GM19452 (cell line): ENCODE measurements around the gene NGLY1.

Source experiments
- ATAC-seq: cut with Tn5 transposase; IDR thresholded peaks from one replicate; pipeline ENCODE4 v1.9.1; 2021; ENCODE audit not compliant: unreplicated experiment

The NGLY1 gene, protein sequence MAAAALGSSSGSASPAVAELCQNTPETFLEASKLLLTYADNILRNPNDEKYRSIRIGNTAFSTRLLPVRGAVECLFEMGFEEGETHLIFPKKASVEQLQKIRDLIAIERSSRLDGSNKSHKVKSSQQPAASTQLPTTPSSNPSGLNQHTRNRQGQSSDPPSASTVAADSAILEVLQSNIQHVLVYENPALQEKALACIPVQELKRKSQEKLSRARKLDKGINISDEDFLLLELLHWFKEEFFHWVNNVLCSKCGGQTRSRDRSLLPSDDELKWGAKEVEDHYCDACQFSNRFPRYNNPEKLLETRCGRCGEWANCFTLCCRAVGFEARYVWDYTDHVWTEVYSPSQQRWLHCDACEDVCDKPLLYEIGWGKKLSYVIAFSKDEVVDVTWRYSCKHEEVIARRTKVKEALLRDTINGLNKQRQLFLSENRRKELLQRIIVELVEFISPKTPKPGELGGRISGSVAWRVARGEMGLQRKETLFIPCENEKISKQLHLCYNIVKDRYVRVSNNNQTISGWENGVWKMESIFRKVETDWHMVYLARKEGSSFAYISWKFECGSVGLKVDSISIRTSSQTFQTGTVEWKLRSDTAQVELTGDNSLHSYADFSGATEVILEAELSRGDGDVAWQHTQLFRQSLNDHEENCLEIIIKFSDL

DNA sequence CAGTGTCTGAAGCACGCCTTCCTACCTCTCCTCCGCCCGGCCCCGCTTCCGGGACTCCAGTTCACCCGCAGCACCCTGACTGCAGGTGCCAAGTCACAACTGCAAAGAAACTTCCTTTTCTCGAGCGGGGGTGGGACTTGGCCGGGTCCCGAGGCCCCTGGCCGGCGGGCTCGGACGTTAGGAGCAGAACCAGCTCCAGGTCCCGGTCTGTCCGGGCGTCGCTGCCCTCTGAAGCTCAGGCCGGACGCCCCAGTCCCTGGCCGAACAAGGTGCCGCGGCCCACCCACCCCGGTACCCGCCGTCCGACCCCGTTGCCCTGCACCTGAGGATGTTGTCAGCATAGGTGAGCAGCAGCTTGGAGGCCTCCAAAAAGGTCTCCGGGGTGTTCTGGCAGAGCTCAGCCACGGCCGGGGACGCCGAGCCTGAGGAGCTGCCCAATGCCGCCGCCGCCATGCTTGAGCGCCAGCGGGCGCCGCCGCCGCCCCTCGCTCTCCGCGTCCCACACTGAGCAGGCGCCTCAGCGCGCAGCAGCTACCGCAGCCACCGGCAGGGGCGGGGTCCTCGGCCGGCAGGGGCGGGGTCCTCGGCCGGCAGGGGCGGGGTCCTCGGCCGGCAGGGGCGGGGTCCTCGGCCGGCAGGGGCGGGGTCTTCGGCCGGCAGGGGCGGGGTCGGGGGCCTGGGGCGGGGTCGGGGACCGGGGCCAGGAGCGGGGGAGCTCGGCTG is at the start of gene NGLY1:
Gene NGLY1, minus strand, starts transcription at position 506 of the 723 bp plus-strand sequence. Its CDS starts 53 bp downstream, at position 453.
- peak; percentile 75 for ATAC-seq

GRCh38 chr3:25831578-25831977 is 48.3 kb upstream of the NGLY1 start:
- no peak for ATAC-seq

DNA sequence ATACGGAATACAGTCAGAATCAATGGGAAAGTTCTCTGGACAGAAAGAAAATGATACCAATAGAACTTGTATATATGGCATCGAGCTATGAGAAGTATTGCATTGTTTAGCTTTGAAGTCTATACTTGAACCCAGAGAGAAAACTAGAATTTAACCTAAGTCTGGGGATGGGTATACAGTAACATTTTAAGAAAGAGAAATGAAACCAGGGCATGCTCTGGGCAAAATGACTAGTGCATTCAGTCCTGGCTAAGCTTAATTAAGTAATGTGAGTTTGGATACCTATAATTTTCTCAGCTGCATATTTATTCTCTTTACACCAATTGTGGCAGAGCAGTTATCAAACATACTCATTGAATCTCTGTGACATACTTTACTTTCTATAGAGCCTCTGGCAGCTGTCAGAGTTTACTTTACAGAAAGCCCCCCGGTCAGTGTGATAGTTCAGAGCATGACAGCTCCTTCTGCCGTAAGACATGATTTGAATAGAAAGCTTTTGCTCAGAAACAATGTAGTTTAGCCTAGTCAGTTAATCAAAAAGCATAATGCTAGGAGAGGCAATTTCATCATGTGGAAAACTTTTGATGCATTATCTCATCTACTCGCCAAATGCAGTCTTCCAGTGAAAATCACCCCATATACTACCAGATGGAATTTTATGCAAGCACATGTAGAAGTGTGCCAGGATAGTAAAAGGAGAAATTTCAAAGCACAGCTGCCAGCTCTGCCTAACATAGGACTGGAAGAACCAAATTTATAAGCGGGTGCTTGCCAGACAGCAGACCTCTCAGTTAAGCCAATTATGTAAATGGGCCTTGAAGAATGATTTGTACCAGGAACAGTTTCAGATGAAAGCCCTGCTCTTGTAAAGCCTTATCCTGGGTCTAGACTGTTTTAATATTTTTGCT is 47.4 kb upstream of the NGLY1 start:
- ATAC-seq: no peak

GRCh38 chr3:25826510-25826909 is 43.3 kb upstream of the NGLY1 start:
- no peak for ATAC-seq

GRCh38 chr3:25823314-25823713 is 40.1 kb upstream of the NGLY1 start:
- ATAC-seq: no peak

DNA sequence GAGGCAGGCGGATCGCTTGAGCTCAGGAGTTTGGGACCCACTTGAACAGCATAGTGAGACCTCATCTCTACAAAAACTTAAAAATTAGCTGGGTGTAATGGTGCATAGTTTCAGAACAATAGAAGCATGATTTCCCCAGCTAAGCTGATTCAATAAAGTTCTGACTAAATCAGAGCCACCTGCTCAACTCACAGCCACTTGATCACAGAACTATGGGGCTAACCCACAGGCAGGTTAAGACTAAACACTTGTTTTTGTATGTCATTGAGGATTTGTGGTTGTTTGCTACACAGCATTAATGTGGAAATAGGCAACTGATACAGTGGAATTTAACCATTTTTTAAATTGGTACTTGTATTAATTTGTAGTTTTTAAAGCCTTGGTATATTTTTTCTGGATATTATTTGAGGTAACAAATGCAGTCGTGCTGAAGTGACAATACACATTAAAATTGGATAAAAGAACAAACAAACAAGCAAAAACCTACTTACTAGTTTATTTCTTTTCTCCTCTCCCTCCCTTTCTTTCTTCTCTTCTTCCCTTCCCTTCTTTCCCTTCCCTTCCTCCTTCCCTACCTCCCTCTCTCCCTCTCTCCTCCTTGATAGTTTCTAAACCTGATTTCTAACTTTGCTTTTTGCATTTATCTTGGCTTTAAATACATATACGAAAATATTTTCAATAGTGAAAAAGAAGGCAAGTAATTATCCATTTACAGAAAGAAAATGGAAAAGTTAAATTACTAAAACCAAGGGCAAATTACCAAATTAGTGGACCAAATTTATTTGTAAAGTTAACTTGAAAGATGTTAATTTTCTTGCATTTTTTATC is 38.7 kb upstream of the NGLY1 start:
- no peak for ATAC-seq

- no peak for ATAC-seq
Observed at GRCh38 chr3:25820816-25821486, 37.7 kb upstream of the NGLY1 start.

DNA sequence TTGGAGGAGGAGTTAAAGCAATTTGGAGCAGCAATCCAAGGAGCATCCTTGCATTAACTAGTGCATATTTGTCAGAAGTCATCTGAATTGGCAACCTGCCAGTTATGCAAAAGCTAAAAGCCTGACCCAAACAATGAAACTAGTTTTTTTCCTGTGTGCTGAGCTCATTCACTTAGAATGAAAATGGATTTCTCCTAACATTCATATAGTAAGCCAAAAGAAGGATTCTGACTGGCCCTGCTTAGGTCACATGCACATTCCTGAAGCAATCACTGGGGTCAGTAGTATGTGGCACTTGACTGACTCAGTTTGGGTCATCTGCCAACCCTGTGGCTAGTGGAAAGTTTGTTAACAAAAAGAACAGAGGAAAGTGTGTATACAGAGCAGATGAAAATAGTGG is 37.1 kb upstream of the NGLY1 start:
- no peak for ATAC-seq

DNA sequence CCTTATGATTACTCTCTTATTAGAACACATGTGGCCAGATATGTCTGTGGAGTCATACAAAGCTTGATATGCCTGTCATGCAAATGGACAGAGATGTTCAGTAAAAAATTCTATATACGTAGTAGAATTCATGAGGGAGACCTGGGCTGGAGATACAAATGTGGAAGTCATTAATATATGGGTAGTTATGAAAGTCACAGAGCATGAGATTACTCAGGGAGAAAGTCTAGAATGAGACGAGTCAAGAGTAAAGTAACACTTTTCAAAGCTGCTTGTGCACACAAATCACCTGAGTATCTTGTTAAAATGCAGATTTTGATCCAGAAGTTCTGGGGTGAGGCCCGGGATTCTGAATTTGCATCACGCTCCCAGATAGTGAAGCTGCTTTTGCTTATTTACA is 35.1 kb upstream of the NGLY1 start:
- ATAC-seq: no peak

- ATAC-seq: no peak
Observed at GRCh38 chr3:25817638-25818037, 34.4 kb upstream of the NGLY1 start.

DNA sequence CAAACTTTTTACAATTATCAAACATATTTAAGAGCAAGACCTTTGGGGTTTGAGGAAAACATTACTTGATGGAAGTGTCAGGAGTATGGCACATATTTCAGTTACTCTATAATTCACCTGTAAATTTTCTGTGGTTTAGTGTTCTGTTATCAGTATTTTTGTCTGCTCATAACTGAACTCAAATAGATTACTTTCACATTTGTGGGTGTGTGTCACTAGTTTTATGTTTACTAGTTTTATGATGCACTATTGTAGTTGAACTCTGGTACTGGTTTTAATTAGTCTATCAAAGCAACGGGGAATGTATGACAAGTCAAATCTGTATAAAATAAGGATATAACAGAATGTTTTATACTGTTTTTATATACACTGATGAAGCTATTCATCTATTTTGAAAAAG is 33.9 kb upstream of the NGLY1 start:
- no peak for ATAC-seq

GRCh38 chr3:25812644-25813043 is 29.4 kb upstream of the NGLY1 start:
- no peak for ATAC-seq

DNA sequence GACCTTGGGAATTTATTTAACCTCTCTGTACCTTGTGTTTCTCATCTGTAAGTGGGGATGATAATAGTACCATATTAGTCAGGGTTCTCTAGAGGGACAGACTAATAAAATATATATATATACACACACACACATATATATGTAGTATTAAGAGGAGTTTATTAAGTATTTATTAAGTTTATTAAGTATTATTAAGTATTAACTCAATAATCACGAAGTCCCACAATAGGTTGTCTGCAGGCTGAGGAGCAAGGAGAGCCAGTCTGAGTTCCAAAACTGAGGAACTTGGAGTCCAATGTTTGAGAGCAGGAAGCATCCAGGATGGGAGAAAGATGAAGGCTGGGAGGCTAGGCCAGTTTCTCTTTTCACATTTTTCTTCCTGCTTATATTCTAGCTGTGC is 21.4 kb upstream of the NGLY1 start:
- ATAC-seq: no peak

DNA sequence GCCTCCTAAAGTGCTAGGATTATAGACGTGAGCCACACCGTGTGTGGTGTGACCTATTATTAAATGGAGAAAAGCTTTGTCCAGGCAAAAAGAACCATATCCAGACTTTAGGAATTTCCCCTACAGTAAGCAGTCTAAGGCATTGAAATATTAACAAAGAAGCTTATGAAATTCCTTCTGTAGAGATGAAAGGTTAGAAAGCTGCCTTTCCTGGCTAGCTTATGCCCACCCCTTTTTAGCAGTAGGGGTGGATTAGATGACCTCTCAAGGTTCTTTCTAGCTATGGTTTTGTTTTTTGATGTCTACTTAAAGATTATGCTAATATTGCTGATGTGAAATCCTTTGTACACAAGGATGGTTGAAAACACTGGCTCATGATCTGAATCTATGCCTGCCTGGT is 20.6 kb upstream of the NGLY1 start:
- ATAC-seq: no peak

DNA sequence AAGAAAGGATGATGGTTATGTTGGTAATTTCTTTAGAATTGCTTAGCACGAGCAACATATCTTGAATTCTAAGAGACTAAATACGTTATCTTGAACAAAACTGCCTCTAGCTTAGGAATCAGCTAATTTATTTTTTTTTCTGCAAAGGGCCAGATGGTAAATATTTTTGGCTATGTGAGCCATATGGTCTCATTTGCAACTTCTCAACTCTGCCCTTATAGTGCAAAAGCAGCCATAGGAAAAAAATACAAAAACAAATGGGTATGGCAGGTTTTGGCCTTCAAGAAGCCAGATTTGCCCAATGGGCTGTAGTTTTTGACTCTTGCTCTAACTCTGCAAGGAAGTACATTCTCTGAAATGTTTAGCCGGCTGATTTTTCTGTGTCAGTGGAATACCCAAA is 18.5 kb upstream of the NGLY1 start:
- no peak for ATAC-seq

DNA sequence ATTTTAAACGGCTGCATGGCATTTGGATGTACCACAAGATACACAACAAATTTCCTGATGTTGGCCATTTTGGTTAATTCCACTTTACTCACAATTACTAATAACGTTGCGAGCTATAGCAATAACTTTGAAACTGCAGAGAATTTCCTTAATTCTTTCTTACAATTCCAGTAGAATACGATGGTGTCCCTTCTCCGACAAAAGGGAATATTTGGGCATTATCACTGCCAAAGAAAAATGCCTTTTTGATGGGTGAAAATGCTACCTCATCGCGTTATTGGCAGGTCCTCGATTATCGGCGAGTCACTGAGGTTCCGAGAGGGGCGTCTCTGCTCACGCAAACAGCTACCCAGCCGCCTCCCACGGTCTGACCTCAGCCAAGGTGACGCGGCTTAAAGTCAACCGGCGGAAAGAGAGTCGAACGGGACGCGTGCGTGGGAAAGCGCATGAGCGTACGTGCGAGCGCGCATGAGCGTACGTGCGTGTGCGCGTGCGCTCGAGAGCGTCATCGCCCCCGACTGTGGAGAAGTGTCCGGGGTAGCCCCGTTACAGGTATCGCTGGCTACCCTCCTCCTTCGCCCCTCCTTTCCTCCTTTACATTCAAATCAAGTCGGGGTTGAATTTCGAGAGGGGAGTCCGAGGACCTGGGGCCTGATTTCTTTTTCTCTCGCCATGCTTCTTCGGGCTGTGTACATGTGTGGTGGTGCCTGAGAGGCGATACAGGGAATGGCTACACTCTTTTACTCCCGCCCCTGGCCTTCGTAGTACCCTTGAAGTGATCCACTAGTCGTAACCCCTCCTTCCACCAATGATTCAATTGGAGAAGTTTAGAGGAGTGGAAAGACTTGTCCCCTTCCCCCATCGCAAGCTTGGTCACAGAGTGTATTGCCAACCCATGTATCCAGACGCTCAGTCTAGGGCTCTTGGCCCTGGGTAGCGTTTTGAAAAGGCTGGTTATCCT is 6.6 kb upstream of the NGLY1 start, which contains the start of gene OXSM:
Gene OXSM, plus strand, starts transcription at position 495 of the 961 bp plus-strand sequence. CDS start 931 bp downstream, outside the sequence.
- ATAC-seq: peak; percentile 95

- ATAC-seq: no peak
Observed at GRCh38 chr3:25789209-25789595, 6.0 kb upstream of the NGLY1 start.

DNA sequence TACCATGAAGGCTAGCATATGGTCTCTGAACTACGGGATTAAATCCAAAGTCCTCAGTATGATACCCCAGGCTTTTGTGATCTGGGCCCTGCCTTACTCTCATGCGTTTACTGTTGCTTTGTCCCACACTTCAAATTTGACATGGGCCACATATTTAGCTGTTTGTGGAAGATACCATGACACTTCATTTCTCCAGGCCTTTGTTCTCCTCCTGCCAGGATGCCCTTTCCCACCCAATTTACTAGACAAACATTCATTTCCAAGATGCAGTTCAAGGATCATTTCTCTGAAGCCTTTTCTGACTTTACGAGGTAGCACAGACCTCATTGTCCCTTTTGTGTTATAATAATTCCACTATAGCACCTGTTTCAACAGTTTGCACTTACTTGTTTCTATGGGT is 4.4 kb upstream of the NGLY1 start:
- ATAC-seq: no peak
